GM23338 (cell line): ENCODE results near the gene TNPO1. TPM values are rescaled to one million over a fixed set of nuclear protein-coding genes. Genes with fewer than 3 reads are reported as not detected.

Source experiments
- ATAC-seq: fragments of 200-7000 bp; cut with Tn5 transposase; 3 replicates; pipeline ENCODE4 v1.9.1; 2020
- DNase-seq: peaks from one replicate; pipeline ENCODE4 v3.0.0-alpha.2; 2015; ENCODE audit warnings: low spot score
- H2AFZ ChIP-seq: fragments of 200-600 bp; sonication (generic); 2 replicates; pipeline ENCODE4 v1.8.0; 2016; ENCODE audit warnings: antibody characterized with exemption, mild to moderate bottlenecking, moderate library complexity
- H3F3A ChIP-seq: fragments of 200-600 bp; sonication (generic); replicated peaks from 2 replicates; pipeline ENCODE4 v1.8.0; 2017; ENCODE audit warnings: antibody characterized with exemption, mixed run types, low read depth
- H3K27ac ChIP-seq: fragments of 200-600 bp; sonication (generic); 2 replicates; pipeline ENCODE4 v1.6.1; 2016; ENCODE audit warnings: low read depth
- H3K27me3 ChIP-seq: fragments of 200-600 bp; sonication (generic); 2 replicates; pipeline ENCODE4 v1.8.0; 2016; ENCODE audit warnings: mild to moderate bottlenecking, mixed run types, moderate library complexity; ENCODE audit not compliant: insufficient read depth
- H3K36me3 ChIP-seq: fragments of 200-600 bp; sonication (generic); 2 replicates; pipeline ENCODE4 v1.8.0; 2016; ENCODE audit warnings: mild to moderate bottlenecking; ENCODE audit not compliant: insufficient read depth
- H3K4me1 ChIP-seq: fragments of 200-600 bp; sonication (generic); 2 replicates; pipeline ENCODE4 v1.8.0; 2016; ENCODE audit warnings: mild to moderate bottlenecking, moderate library complexity; ENCODE audit not compliant: insufficient read depth
- H3K4me2 ChIP-seq: fragments of 200-600 bp; sonication (generic); 2 replicates; pipeline ENCODE4 v1.7.1; 2017; ENCODE audit warnings: mixed run types
- H3K4me3 ChIP-seq: fragments of 200-600 bp; sonication (generic); 2 replicates; pipeline ENCODE4 v1.6.1; 2016; ENCODE audit warnings: mixed run types
- H3K79me2 ChIP-seq: fragments of 200-600 bp; sonication (generic); replicated peaks from 2 replicates; pipeline ENCODE4 v1.8.0; 2017; ENCODE audit warnings: mild to moderate bottlenecking; ENCODE audit not compliant: insufficient read depth
- H3K9me2 ChIP-seq: fragments of 200-600 bp; sonication (generic); 2 replicates; pipeline ENCODE4 v1.8.0; 2017; ENCODE audit not compliant: insufficient read depth
- H4K20me1 ChIP-seq: fragments of 200-600 bp; sonication (generic); replicated peaks from 2 replicates; pipeline ENCODE4 v1.8.0; 2017; ENCODE audit warnings: mild to moderate bottlenecking; ENCODE audit not compliant: insufficient read depth
- H3K27ac Mint-ChIP-seq: 2 replicates; pipeline ENCODE4 v1.8.0; 2020; ENCODE audit warnings: inconsistent platforms, mild to moderate bottlenecking, moderate library complexity, mixed read lengths
- H3K27me3 Mint-ChIP-seq: 3 replicates; pipeline ENCODE4 v1.8.0; 2022; ENCODE audit warnings: low read depth, mild to moderate bottlenecking, moderate library complexity, mixed read lengths, inconsistent platforms; ENCODE audit not compliant: insufficient read depth, poor library complexity
- H3K36me3 Mint-ChIP-seq: 3 replicates; pipeline ENCODE4 v1.8.0; 2021; ENCODE audit warnings: low read depth, mild to moderate bottlenecking, inconsistent platforms, moderate library complexity, mixed read lengths
- H3K4me1 Mint-ChIP-seq: 3 replicates; pipeline ENCODE4 v1.8.0; 2020; ENCODE audit warnings: mild to moderate bottlenecking, inconsistent platforms, mixed read lengths
- H3K4me3 Mint-ChIP-seq: 3 replicates; pipeline ENCODE4 v1.8.0; 2021; ENCODE audit warnings: moderate library complexity, mild to moderate bottlenecking, inconsistent platforms, mixed read lengths
- H3K9me3 Mint-ChIP-seq: 3 replicates; pipeline ENCODE4 v1.8.0; 2020; ENCODE audit warnings: moderate library complexity, mild to moderate bottlenecking, inconsistent platforms, mixed read lengths
- JUNB ChIP-seq: IDR thresholded peaks from one replicate; pipeline ENCODE4 v1.6.1; 2016; ENCODE audit warnings: antibody characterized with exemption; ENCODE audit not compliant: unreplicated experiment
- polyA plus RNA-seq: library from polyadenylated mRNA; unstranded; fragments of >200 nt; fragmentation: Nextera tagmentation; extraction: Ambion mirVana; gene quantifications from 2 replicates; pipeline ENCODE4 v1.2.1, GENCODE V29; 2016
- total RNA-seq: library from RNA; depleted of rRNA; stranded (reverse); fragments of >200 nt; shearing (Covaris generic); gene quantifications from 2 replicates; pipeline ENCODE4 v1.2.3, GENCODE V29; 2014
- TF ChIP-seq, protein P1 (sequence below): IDR thresholded peaks from one replicate; pipeline ENCODE4 v1.6.1; 2018; ENCODE audit warnings: antibody characterized with exemption; ENCODE audit not compliant: unreplicated experiment
- TF ChIP-seq, protein P2 (sequence below): fragments of 250-450 bp; sonication (Bioruptor Pico); IDR thresholded peaks from 2 replicates; pipeline ENCODE4 v1.5.0; 2020; ENCODE audit warnings: mild to moderate bottlenecking, moderate library complexity

The TNPO1 gene
- total and polyA plus RNA-seq, 2 experiments from 2014 or later, result 117 to 197 TPM

DNA sequence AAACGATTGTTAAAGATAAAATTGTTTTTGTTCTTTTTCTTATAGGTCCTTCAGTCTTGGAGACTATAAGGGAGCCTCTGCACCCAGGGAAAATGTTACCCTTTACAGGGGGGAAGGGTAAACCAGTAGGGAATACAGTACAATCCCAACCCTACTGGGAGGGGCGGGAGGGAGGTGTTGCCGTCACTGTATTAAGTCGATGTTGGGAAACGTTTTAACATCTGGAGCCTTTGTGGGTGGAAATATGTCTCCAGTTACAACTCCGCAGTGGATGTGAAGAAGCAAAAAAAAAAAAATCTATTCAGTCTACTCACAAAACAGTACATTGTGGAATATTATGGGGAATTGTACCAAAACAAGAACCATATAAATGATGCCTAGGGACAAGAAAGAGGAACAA, 92.2 kb downstream of the TNPO1 start:
- Histone ChIP-seq H3K27me3 (no peaks in the 10 kb centered on the region), H2AFZ (no peak overlapping the region), H3K79me2 (no peaks in the 10 kb centered on the region), H3K4me2 (no peak overlapping the region), H3K36me3 (peaks cover 43% of the 10 kb centered on the region; the same call in 1 of the 2 replicates), H3F3A (no peaks in the 10 kb centered on the region), H3K9me2 (no peaks in the 10 kb centered on the region), H3K27ac (no peak overlapping the region), H3K4me3 (no peak overlapping the region), H4K20me1 (no peaks in the 10 kb centered on the region), H3K4me1 (no peaks in the 10 kb centered on the region)
- Mint-ChIP-seq H3K4me3 (no peak overlapping the region), H3K27me3 (peaks cover 2% of the 10 kb centered on the region), H3K27ac (no peak overlapping the region), H3K36me3 (peaks cover 48% of the 10 kb centered on the region), H3K4me1 (no peaks in the 10 kb centered on the region), H3K9me3 (no peaks in the 10 kb centered on the region)
- TF ChIP-seq, protein P1, sequence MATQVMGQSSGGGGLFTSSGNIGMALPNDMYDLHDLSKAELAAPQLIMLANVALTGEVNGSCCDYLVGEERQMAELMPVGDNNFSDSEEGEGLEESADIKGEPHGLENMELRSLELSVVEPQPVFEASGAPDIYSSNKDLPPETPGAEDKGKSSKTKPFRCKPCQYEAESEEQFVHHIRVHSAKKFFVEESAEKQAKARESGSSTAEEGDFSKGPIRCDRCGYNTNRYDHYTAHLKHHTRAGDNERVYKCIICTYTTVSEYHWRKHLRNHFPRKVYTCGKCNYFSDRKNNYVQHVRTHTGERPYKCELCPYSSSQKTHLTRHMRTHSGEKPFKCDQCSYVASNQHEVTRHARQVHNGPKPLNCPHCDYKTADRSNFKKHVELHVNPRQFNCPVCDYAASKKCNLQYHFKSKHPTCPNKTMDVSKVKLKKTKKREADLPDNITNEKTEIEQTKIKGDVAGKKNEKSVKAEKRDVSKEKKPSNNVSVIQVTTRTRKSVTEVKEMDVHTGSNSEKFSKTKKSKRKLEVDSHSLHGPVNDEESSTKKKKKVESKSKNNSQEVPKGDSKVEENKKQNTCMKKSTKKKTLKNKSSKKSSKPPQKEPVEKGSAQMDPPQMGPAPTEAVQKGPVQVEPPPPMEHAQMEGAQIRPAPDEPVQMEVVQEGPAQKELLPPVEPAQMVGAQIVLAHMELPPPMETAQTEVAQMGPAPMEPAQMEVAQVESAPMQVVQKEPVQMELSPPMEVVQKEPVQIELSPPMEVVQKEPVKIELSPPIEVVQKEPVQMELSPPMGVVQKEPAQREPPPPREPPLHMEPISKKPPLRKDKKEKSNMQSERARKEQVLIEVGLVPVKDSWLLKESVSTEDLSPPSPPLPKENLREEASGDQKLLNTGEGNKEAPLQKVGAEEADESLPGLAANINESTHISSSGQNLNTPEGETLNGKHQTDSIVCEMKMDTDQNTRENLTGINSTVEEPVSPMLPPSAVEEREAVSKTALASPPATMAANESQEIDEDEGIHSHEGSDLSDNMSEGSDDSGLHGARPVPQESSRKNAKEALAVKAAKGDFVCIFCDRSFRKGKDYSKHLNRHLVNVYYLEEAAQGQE, result no peak
- no peak for TF ChIP-seq JUNB
- TF ChIP-seq, protein P2, sequence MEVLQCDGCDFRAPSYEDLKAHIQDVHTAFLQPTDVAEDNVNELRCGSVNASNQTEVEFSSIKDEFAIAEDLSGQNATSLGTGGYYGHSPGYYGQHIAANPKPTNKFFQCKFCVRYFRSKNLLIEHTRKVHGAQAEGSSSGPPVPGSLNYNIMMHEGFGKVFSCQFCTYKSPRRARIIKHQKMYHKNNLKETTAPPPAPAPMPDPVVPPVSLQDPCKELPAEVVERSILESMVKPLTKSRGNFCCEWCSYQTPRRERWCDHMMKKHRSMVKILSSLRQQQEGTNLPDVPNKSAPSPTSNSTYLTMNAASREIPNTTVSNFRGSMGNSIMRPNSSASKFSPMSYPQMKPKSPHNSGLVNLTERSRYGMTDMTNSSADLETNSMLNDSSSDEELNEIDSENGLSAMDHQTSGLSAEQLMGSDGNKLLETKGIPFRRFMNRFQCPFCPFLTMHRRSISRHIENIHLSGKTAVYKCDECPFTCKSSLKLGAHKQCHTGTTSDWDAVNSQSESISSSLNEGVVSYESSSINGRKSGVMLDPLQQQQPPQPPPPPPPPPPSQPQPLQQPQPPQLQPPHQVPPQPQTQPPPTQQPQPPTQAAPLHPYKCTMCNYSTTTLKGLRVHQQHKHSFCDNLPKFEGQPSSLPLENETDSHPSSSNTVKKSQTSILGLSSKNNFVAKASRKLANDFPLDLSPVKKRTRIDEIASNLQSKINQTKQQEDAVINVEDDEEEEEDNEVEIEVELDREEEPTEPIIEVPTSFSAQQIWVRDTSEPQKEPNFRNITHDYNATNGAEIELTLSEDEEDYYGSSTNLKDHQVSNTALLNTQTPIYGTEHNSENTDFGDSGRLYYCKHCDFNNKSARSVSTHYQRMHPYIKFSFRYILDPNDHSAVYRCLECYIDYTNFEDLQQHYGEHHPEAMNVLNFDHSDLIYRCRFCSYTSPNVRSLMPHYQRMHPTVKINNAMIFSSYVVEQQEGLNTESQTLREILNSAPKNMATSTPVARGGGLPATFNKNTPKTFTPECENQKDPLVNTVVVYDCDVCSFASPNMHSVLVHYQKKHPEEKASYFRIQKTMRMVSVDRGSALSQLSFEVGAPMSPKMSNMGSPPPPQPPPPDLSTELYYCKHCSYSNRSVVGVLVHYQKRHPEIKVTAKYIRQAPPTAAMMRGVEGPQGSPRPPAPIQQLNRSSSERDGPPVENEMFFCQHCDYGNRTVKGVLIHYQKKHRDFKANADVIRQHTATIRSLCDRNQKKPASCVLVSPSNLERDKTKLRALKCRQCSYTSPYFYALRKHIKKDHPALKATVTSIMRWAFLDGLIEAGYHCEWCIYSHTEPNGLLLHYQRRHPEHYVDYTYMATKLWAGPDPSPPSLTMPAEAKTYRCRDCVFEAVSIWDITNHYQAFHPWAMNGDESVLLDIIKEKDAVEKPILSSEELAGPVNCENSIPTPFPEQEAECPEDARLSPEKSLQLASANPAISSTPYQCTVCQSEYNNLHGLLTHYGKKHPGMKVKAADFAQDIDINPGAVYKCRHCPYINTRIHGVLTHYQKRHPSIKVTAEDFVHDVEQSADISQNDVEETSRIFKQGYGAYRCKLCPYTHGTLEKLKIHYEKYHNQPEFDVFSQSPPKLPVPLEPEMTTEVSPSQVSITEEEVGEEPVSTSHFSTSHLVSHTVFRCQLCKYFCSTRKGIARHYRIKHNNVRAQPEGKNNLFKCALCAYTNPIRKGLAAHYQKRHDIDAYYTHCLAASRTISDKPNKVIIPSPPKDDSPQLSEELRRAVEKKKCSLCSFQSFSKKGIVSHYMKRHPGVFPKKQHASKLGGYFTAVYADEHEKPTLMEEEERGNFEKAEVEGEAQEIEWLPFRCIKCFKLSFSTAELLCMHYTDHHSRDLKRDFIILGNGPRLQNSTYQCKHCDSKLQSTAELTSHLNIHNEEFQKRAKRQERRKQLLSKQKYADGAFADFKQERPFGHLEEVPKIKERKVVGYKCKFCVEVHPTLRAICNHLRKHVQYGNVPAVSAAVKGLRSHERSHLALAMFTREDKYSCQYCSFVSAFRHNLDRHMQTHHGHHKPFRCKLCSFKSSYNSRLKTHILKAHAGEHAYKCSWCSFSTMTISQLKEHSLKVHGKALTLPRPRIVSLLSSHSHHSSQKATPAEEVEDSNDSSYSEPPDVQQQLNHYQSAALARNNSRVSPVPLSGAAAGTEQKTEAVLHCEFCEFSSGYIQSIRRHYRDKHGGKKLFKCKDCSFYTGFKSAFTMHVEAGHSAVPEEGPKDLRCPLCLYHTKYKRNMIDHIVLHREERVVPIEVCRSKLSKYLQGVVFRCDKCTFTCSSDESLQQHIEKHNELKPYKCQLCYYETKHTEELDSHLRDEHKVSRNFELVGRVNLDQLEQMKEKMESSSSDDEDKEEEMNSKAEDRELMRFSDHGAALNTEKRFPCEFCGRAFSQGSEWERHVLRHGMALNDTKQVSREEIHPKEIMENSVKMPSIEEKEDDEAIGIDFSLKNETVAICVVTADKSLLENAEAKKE (CRISPR knock-in tag), result no peak
- ATAC-seq (no peak), DNase-seq (no peak)
